Endothelial cell of umbilical vein (primary cell): ENCODE results near the gene CGAS. TPM values are rescaled to one million over a fixed set of nuclear protein-coding genes. Genes with fewer than 3 reads are reported as not detected.

ENCODE experiments used
- BruUV-seq: library from RNA; stranded (reverse); fragments of 400-500 nt; replicated peaks from 2 replicates; lab custom pipeline; 2021; lab: Mats Ljungman, UMichigan
- CTCF ChIA-PET: fragments of 300-600, 350-600 bp; sonication (Branson Sonifier 250); formaldehyde crosslinking; loops from one replicate; lab custom pipeline; 2021; ENCODE audit warnings: antibody characterized with exemption, inconsistent platforms; lab: Charles Lee
- POLR2A ChIA-PET: fragments of 300-600, 350-600 bp; sonication (Branson Sonifier 250); formaldehyde crosslinking; loops from one replicate; lab custom pipeline; 2021; ENCODE audit warnings: antibody characterized with exemption, inconsistent platforms; lab: Charles Lee
- DNase-seq: peaks from one replicate; pipeline ENCODE4 v3.0.0-alpha.2; 2011; ENCODE audit warnings: low read depth, low spot score
- FAIRE-seq: peaks from 2 replicates; lab custom pipeline; 2011; peaks lifted over from hg19 to GRCh38; lab: Jason Lieb, UNC
- H2AFZ ChIP-seq: 2 replicates; pipeline ENCODE4 v1.6.0; 2012; ENCODE audit warnings: low read depth, low read length, control low read depth, inconsistent platforms
- H3K27ac ChIP-seq: 2 replicates; pipeline ENCODE4 v1.5.1; 2011; ENCODE audit warnings: low read depth, mild to moderate bottlenecking, control low read depth, low read length, moderate library complexity; ENCODE audit not compliant: insufficient read depth
- H3K27me3 ChIP-seq, 2 experiments: 2 replicates each; pipeline versions ENCODE4 v1.6.0 to v1.6.1; 2011; ENCODE audit warnings: low read length in 2 of 2, mixed read lengths in 1 of 2; ENCODE audit not compliant: control insufficient read depth in 2 of 2, insufficient read depth in 2 of 2
- H3K36me3 ChIP-seq, 2 experiments: 2 replicates in 1 of 2; 3 replicates in 1 of 2; pipeline ENCODE4 v1.5.1; 2011; ENCODE audit warnings: low read length in 2 of 2, mild to moderate bottlenecking in 1 of 2, moderate library complexity in 1 of 2; ENCODE audit not compliant: control insufficient read depth in 2 of 2, insufficient read depth in 2 of 2; ENCODE audit errors: extremely low read depth in 1 of 2
- H3K4me1 ChIP-seq: 3 replicates; pipeline ENCODE4 v1.5.1; 2011; ENCODE audit warnings: mild to moderate bottlenecking, low read length; ENCODE audit not compliant: control insufficient read depth, insufficient read depth; ENCODE audit errors: extremely low read depth
- H3K4me2 ChIP-seq: 2 replicates; pipeline ENCODE4 v1.6.1; 2011; ENCODE audit warnings: low read length, control low read depth, mixed read lengths; ENCODE audit not compliant: insufficient read depth
- H3K4me3 ChIP-seq, 3 experiments: fragments of 200-600 bp in 1 of 3; sonication (generic), shearing (Covaris generic) in 1 of 3; replicated peaks in 1 of 3; 2 replicates each; pipeline ENCODE4 v1.5.1; 2011 to 2016; ENCODE audit warnings: control low read depth in 3 of 3, low read length in 3 of 3, mild to moderate bottlenecking in 2 of 3, inconsistent platforms in 1 of 3, low read depth in 1 of 3, moderate library complexity in 1 of 3; ENCODE audit not compliant: insufficient read depth in 1 of 3
- H3K79me2 ChIP-seq: 2 replicates; pipeline ENCODE4 v1.6.0; 2012; ENCODE audit warnings: low read length, inconsistent platforms; ENCODE audit not compliant: control insufficient read depth, insufficient read depth
- H3K9ac ChIP-seq: replicated peaks from 2 replicates; pipeline ENCODE3; 2011; ENCODE audit warnings: low read length, control low read depth; ENCODE audit not compliant: insufficient read depth; ENCODE audit errors: extremely low read depth
- H3K9me1 ChIP-seq: replicated peaks from 3 replicates; pipeline ENCODE4 v1.6.0; 2011; ENCODE audit warnings: mild to moderate bottlenecking, low read length; ENCODE audit not compliant: control insufficient read depth, insufficient read depth; ENCODE audit errors: extremely low read depth
- H3K9me3 ChIP-seq: replicated peaks from 2 replicates; pipeline ENCODE4 v1.5.1; 2012; ENCODE audit warnings: low read length, inconsistent platforms; ENCODE audit not compliant: control insufficient read depth, insufficient read depth
- H4K20me1 ChIP-seq: replicated peaks from 2 replicates; pipeline ENCODE3; 2011; ENCODE audit warnings: mild to moderate bottlenecking, low read length; ENCODE audit not compliant: control insufficient read depth, insufficient read depth; ENCODE audit errors: extremely low read depth
- EZH2 ChIP-seq: IDR thresholded peaks from 2 replicates; pipeline ENCODE4 v1.6.1; 2012; ENCODE audit warnings: borderline replicate concordance, low read depth, mild to moderate bottlenecking, moderate library complexity, low read length, inconsistent platforms; ENCODE audit not compliant: severe bottlenecking
- FOS ChIP-seq: IDR thresholded peaks from 2 replicates; pipeline ENCODE4 v1.6.1; 2011; ENCODE audit warnings: mild to moderate bottlenecking, low read length, moderate library complexity, borderline replicate concordance; ENCODE audit not compliant: insufficient read depth
- GATA2 ChIP-seq: IDR thresholded peaks from 2 replicates; pipeline ENCODE4 v1.7.0; 2011; ENCODE audit warnings: low read depth, mild to moderate bottlenecking, moderate library complexity, mixed read lengths, low read length; ENCODE audit not compliant: insufficient read length, insufficient read depth
- JUN ChIP-seq: IDR thresholded peaks from 2 replicates; pipeline ENCODE4 v1.6.1; 2011; ENCODE audit warnings: borderline replicate concordance, low read depth; ENCODE audit not compliant: insufficient read length, insufficient read depth
- MYC ChIP-seq: IDR thresholded peaks from one replicate; pipeline ENCODE4 v1.6.1; 2011; ENCODE audit warnings: mild to moderate bottlenecking, low read depth, low read length
- POLR2A ChIP-seq: IDR thresholded peaks from 2 replicates; pipeline ENCODE4 v1.6.1; 2012; ENCODE audit warnings: low read depth, mild to moderate bottlenecking, control low read depth, low read length
- POLR2AphosphoS5 ChIP-seq: IDR thresholded peaks from 2 replicates; pipeline ENCODE4 v1.6.1; 2012; ENCODE audit warnings: low read depth, mild to moderate bottlenecking, control low read depth, low read length, moderate library complexity; ENCODE audit not compliant: insufficient read depth
- dilution Hi-C: fragments of 300-500 bp; cut with MboI; formaldehyde crosslinking; loops from one replicate; pipeline ENCODE4 v1.15.0; 2019; ENCODE audit warnings: low sequenced_read_pairs; ENCODE audit not compliant: extremely low pct_ligation_motif_present
- intact Hi-C: fragments of 100-400 bp; cut with micrococcal nuclease; formaldehyde crosslinking; loops from one replicate; pipeline ENCODE4 v1.10.0; 2022
- polyA plus RNA-seq, 4 experiments: library from polyadenylated mRNA; depleted of rRNA in 3 of 4; stranded (reverse) in 3 of 4; unstranded in 1 of 4; fragments of >200 nt; gene quantifications; 2 replicates each; pipeline versions ENCODE4 v1.2.1 to v1.2.3, GENCODE V29; 2011 to 2012; ENCODE audit warnings: missing spikeins in 1 of 4
- total RNA-seq: library from RNA; stranded (reverse); gene quantifications from 2 replicates; pipeline ENCODE4 v1.2.3, GENCODE V29; 2021
- TF ChIP-seq, protein P1 (sequence below), 2 donors: IDR thresholded peaks; 1 replicate in 1 of 2; 2 replicates in 1 of 2; pipeline ENCODE4 v1.5.1; 2011; ENCODE audit warnings: low read length in 2 of 2, mild to moderate bottlenecking in 2 of 2, moderate library complexity in 2 of 2, control low read depth in 1 of 2, inconsistent platforms in 1 of 2, low read depth in 1 of 2; ENCODE audit not compliant: insufficient read depth in 1 of 2; ENCODE audit errors: extremely low read depth in 1 of 2
- TF ChIP-seq, protein P2 (sequence below): IDR thresholded peaks from 2 replicates; pipeline ENCODE4 v1.6.1; 2011; ENCODE audit not compliant: insufficient read depth, insufficient read length

The CGAS gene
- total and polyA plus RNA-seq, 2 donors (not counting 3 experiments of a cell fraction or from before 2014, with no cell fraction given) = 1.9 to 7.4 TPM

DNA sequence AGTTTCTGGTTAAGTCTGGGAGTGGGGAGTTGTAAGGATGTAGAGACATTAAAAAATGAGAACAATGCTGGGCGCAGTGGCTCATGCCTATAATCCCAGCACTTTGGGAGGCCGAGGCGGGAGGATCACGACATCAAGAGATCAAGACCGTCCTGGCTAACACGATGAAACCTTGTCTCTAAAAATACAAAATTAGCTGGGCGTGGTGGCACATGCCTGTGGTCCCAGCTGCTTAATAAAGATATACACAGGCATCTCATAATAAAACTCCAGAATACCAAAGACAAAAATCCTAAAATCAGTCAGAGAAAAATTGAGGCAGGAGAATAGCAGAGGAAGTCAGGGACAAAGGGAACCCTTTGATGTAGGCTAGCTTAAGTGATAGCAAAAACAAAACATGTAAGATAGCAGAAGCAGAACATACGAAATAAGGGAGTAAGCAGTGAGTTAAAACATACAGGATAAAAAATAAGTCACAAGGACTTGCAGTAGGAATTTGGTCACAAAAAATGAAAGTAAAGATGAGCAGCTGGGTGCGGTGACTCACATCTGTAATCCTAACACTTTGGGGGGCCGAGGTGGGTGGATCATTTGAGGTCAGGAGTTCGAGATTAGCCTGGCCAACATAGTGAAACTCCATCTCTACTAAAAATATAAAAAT lies 33.9 kb downstream of the CGAS start:
- no peak overlapping the region for H3K9ac ChIP-seq
- ChIA-PET POLR2A (no interaction called here), CTCF (no interaction called here)
- H3K9me1 ChIP-seq = no peaks in the 10 kb centered on the region
- peaks cover 2% of the 10 kb centered on the region for H3K4me1 ChIP-seq
- FAIRE-seq = no peak
- no peaks in the 10 kb centered on the region for H3K9me3 ChIP-seq
- no peak for TF ChIP-seq POLR2A
- TF ChIP-seq, protein P1, sequence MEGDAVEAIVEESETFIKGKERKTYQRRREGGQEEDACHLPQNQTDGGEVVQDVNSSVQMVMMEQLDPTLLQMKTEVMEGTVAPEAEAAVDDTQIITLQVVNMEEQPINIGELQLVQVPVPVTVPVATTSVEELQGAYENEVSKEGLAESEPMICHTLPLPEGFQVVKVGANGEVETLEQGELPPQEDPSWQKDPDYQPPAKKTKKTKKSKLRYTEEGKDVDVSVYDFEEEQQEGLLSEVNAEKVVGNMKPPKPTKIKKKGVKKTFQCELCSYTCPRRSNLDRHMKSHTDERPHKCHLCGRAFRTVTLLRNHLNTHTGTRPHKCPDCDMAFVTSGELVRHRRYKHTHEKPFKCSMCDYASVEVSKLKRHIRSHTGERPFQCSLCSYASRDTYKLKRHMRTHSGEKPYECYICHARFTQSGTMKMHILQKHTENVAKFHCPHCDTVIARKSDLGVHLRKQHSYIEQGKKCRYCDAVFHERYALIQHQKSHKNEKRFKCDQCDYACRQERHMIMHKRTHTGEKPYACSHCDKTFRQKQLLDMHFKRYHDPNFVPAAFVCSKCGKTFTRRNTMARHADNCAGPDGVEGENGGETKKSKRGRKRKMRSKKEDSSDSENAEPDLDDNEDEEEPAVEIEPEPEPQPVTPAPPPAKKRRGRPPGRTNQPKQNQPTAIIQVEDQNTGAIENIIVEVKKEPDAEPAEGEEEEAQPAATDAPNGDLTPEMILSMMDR (IDR thresholded peaks at IDR 0.05; ENCODE audit: extremely low read depth in 1 of 2, insufficient read depth in 1 of 2, low read depth in 1 of 2, low read length in 2 of 2) = no peak
- TF ChIP-seq EZH2 = no peak
- TF ChIP-seq, protein P2, sequence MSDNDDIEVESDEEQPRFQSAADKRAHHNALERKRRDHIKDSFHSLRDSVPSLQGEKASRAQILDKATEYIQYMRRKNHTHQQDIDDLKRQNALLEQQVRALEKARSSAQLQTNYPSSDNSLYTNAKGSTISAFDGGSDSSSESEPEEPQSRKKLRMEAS = no peak
- TF ChIP-seq JUN = no peak
- no peak for TF ChIP-seq POLR2AphosphoS5
- TF ChIP-seq FOS = no peak
- no peak for TF ChIP-seq MYC
- no peak for TF ChIP-seq GATA2
- H2AFZ ChIP-seq = no peak overlapping the region
- peaks cover 0 to 2% of the 10 kb centered on the region in 2 experiments for H3K36me3 ChIP-seq
- no peaks in the 10 kb centered on the region for H3K27me3 ChIP-seq
- intact Hi-C loops = no loop called here
- no peak overlapping the region for H3K4me2 ChIP-seq
- no peaks in the 10 kb centered on the region for H4K20me1 ChIP-seq
- DNase-seq = no peak
- dilution Hi-C loops = no loop called here
- BruUV-seq = no TSS peak
- H3K27ac ChIP-seq = no peak overlapping the region
- H3K4me3 ChIP-seq = no peak overlapping the region
- H3K79me2 ChIP-seq = no peaks in the 10 kb centered on the region
